DMS153 treated with DMSO at 0.1 percent for 48 hours (cell line): ENCODE data around the gene COQ9.
"Not testable (repeated sequence)": the region's sequence is repeated elsewhere in the genome, so short reads cannot be mapped to it uniquely, and the experiment has no call there.

Experiments
- DNase-seq: peaks from one replicate; lab custom pipeline; 2025; ENCODE audit not compliant: unreplicated experiment; lab: John Stamatoyannopoulos, UW

The COQ9 gene, protein sequence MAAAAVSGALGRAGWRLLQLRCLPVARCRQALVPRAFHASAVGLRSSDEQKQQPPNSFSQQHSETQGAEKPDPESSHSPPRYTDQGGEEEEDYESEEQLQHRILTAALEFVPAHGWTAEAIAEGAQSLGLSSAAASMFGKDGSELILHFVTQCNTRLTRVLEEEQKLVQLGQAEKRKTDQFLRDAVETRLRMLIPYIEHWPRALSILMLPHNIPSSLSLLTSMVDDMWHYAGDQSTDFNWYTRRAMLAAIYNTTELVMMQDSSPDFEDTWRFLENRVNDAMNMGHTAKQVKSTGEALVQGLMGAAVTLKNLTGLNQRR

DNA sequence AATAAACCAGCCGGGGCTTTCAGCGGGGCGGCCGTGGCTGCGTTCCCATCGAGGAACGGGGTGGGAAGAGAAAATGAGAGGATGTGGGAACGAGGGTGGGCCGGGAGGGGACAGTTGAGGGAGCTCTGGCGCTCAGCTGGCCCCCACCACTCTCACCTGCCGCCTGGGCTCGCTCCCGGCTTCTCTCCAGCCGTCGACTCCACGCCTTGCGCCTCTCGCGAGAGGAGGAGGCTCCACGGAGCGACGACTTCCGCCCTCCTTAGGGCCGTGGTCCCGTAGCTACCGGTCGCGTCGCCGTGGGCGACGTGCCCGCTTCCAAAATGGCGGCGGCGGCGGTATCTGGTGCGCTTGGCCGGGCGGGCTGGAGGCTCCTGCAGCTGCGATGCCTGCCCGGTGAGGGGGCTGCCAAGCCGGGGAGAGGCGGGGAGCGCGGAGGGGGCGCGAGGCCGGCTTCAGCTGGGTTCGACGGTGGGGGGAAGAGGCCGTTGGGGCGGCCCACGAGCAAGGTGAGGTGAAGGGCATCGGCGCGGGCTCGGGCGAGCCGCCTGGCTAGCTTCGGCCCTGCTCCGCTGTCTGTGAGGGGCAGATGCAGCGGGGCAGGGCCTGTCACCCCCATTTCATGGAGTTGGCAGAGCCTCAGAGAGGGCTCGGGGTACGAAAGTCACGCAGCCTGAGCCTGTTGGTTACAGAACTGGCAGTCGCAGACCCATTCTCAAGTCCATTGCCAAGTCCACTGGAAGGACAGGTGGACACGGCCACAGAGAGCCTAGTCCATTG, at the start of gene COQ9, which contains the start of gene CIAPIN1:
TSS of gene COQ9 (plus strand) at position 294 of the 777 bp plus-strand sequence. CDS start at position 321, 27 bp downstream.
TSS of gene CIAPIN1 (minus strand) at position 200 of the 777 bp plus-strand sequence. CDS start 6,457 bp downstream, outside the sequence.
- DNase-seq, result peak; percentile 84

DNA sequence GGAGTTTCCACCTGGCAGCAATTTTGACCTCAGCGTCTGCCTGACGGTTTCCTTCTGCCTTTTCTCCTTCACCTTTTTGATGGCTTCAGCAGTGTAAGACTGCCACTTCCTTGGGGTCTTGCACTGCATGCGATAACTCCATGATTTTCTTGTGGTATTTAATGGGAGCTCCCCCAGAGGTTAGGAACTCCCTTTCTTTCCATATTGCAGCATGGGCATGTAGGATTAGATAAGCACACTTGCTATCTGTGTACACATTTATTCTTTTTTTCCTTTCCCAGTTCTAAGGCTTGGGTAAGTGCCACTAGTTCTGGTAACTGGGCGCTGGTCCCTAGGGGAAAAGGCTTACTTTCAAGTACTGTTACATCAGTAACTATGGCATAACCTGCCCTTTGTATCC, 49.8 kb upstream of the COQ9 start:
- DNase-seq, result not testable (repeated sequence)

GRCh38 chr16:57401943-57402640, 45.2 kb upstream of the COQ9 start:
- DNase-seq, result no peak

DNA sequence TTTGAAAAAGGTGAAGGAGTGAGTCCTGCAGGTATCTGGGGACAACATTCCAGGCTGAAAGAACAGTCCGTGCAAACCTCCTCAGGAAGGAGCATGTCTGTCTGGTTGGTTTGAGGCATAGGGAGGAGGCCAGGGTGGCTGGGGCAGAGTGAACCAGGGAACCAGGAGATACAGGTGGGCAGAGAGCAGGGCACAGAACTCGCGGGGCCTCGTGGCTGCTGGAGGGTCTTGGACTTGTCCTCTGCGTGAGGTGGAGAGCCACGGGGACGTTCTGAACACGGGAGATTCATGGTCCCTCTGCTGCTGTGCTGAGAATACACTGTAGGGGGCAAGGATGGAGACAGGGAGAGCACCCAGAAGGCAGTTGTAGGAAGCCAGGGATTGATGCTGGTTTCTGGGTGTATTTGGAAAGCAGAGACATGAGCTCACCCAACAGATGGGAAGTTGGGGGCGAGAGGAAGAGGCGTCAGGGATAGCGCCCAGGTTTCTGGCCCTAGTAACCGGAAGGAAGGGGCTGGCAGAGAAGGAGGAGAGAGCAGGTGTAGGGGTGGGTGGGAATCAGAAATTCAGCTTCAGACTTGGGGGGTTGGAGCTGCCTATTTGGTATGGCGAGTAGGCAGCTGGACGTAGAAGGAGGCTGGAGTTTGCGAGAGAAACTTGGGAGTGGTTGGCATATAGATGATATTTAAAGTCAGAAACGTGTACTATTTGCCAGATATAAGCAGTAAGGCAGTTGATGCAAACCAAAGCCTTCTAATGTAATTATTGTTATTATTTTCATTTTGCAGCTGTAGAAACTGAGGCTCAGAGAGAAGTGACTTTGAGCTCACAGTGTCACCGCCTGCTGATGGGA, 43.1 kb upstream of the COQ9 start, which contains the start of gene CCL17:
TSS of gene CCL17 (plus strand) at position 803 of the 853 bp plus-strand sequence. CDS start 9,166 bp downstream, outside the sequence.
- DNase-seq, result no peak

- DNase-seq, result no peak
These were observed 42.2 kb upstream of the COQ9 start for GRCh38 chr16:57405097-57405496.

- no peak for DNase-seq
These were observed 40.4 kb upstream of the COQ9 start for GRCh38 chr16:57406881-57407280.

DNA sequence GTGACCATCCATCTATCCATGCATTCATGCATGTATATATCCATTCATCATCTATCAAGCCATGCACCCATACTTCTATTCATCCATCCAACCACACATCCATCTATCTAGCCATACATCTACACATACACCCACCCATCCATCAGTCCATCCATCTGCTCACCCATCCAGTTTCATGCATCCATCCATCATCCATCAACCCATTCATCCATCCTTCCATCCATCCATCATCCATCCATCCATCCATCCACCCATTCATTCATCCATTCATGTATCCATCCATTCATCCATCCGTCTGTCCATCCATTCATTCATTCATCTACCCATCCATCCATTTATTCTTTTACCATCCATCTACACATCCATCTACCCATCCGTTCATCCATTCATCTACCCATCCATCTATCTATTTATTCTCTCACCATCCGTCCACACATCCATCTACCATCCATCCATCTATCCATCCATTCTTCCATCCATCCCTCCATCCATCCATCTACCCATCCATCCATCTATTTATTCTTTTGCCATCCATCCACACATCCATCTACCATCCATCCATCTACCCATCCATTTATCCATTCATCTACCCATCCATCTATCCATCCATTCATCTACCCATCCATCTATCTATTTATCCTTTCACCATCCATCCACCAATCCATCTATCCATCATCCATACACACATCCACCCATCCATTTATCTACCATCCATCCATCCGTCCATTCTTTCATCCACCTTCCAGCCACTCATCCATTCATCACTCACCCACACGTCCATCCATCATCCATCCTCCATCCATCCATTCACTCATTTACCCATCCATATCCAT, 39.5 kb upstream of the COQ9 start:
- no peak for DNase-seq

- no peak for DNase-seq
These were observed 38.2 kb upstream of the COQ9 start for GRCh38 chr16:57409065-57409464.

- no peak for DNase-seq
These were observed 37.2 kb upstream of the COQ9 start for GRCh38 chr16:57409870-57410587.

DNA sequence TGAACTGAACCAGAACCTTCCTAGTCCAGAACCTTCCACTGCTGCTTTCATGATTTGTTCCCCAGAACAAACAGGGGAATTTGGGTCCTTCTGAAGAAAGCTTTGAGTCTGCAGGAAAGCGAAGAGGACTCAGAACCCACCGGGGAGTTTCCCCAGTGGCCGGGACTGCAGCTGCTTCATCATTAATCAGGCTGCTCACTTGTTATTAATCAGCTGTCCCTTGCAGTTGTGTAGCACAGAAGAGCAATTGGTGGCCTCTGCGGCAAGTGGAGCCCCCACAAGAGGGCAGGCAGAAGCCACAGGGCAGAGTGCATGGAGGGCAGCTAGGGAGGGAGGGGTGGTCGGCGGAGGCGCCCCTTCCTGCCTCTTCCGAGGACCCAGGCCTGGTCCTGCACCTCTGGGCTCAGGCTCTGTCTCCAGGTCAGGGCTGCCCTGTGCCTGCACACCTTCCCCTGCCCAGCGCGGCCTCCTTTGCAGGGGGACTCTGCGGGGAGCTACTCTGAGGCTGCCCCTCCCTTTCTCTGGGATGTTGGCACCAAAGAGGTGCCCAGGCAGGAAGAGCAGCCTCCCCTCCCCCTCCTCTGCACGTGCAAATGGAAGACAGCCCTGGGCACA, 35.8 kb upstream of the COQ9 start:
- no peak for DNase-seq

DNA sequence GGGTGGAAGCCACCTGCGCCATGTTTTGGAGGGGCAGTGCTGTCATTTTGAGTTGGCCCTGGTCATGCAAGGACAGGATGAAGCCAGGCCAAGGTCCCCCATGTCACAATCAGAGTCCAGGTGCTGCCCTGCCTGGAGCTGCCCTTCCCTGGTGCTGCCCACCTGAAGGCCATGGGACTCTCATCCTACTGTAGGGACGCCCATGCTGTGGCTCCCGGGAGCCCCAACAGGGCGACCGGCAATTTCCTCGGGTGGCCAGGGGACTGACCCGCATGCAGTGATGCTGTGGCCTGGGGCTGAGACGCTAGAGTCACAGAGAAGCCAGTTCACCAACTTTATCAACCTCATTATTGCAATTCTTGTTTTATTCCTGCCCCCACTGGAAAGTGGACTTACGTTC, 34.7 kb upstream of the COQ9 start:
- no peak for DNase-seq

- DNase-seq, result no peak
These were observed 34.0 kb upstream of the COQ9 start for GRCh38 chr16:57413301-57413730.

DNA sequence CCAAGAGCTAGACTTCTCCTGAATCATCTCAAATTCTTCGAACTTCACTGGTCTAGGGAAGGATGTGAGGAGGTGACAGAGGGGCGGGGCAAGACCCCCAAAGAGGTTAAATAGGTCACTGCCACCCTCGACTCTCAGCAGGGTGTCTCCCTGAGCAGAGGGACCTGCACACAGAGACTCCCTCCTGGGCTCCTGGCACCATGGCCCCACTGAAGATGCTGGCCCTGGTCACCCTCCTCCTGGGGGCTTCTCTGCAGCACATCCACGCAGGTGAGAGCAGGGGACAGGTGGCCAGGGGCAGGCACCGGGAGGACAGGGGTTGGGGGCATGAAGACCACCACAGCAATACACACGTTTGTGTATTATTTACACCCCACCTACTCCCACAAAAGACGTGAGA, 33.5 kb upstream of the COQ9 start:
- DNase-seq, result no peak

DNA sequence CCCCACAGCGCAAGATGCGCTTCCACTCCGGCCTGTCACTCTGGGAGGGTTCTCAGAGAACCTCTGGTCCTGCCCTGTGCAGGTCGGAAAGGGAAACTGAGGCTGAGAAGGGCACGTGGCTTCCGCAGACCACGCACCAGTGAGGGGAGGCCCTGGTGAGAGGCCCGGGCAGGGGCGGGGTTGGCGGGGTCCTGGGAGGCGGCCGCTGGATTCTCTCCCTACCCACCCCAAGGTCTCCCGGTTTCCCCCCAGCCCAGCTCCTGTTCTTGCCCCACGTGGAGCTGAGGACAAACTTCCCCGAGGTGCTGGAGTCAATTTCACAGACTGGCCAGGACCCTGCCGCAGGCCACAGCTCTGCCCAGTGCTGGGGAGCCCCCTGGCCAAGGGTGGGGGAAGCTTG, 31.2 kb upstream of the COQ9 start:
- DNase-seq, result no peak

DNA sequence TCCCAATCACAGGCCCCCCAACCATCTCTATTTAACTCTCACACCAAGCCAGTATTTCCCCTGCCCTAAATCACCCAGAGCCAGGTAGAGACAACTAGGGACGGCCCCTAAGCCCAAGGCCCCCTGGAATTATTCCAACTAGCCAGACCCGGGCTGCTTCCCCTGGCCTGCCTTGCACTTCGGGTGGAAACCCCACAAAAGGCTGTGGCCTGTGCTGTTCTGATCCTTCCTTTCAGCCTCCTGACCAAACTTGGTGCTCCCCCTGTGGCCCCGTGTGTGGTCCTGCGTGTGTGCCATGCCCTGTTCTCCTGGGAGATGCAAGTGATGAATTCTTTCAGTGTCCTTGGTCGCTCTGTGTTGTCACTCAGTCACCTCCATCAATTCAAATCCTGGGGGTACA, 27.8 kb upstream of the COQ9 start:
- DNase-seq, result no peak

GRCh38 chr16:57422026-57422944, 25.0 kb upstream of the COQ9 start:
- DNase-seq, result no peak

DNA sequence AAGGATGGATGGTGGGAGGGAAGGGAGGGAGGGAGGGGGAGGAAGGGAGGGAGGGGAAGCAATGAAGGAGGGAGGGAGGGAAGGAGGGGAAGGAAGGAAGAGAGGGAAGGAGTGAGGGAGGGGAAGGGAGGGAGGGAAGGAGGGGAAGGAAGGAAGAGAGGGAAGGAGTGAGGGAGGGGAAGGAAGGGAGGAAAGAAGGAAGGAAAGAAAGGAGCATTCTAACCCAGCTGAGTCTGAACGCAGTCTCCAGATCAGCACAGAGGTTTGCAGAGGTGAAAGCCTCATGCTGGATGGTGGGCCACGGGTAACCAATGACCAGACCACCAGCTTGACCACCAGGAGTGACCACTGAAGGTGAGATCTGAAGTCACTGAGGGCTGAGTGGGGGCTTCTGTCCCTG, 24.1 kb upstream of the COQ9 start:
- DNase-seq, result no peak

DNA sequence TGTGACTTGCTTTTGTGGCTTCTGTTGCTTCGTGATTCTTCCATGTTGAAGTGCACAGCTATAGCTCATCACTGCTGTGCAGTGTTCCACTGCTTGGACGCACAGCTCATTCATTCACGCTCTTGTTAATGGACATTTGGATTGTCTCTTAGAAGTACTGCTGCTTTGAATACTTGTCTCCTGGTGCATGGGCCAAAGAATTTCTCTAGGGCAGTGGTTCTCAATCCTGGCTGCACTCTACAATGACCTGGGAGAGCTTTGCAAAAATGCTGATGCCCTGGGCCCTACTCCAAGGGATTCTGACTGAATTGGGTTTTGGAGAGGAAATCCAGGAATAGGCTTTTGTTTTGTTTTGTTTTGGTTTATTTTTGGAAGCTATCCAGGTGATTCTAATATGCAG, 22.7 kb upstream of the COQ9 start:
- DNase-seq, result no peak
